ENCODE data around the gene NOS3.

GRCh38 chr7:150958597-150958996, 32.2 kb upstream of the NOS3 start:
- TF ChIP-seq, protein P1, sequence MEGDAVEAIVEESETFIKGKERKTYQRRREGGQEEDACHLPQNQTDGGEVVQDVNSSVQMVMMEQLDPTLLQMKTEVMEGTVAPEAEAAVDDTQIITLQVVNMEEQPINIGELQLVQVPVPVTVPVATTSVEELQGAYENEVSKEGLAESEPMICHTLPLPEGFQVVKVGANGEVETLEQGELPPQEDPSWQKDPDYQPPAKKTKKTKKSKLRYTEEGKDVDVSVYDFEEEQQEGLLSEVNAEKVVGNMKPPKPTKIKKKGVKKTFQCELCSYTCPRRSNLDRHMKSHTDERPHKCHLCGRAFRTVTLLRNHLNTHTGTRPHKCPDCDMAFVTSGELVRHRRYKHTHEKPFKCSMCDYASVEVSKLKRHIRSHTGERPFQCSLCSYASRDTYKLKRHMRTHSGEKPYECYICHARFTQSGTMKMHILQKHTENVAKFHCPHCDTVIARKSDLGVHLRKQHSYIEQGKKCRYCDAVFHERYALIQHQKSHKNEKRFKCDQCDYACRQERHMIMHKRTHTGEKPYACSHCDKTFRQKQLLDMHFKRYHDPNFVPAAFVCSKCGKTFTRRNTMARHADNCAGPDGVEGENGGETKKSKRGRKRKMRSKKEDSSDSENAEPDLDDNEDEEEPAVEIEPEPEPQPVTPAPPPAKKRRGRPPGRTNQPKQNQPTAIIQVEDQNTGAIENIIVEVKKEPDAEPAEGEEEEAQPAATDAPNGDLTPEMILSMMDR (IDR thresholded peaks at IDR 0.05; ENCODE audit: borderline replicate concordance, extremely low read depth, low read length, poor library complexity, severe bottlenecking): no peak
- no peak for TF ChIP-seq EZH2 (IDR thresholded peaks at IDR 0.05; ENCODE audit: borderline replicate concordance, low read depth, low read length, severe bottlenecking)

Data from DND-41 (cell line).